Thoracic aorta (tissue), 2 donors: ENCODE results near the gene MAP7D2. TPM values are rescaled to one million over a fixed set of nuclear protein-coding genes. Genes with fewer than 3 reads are reported as not detected.
A peak's percentile ranks its signal among the peaks of the same experiment; 100 is the strongest.

Source experiments
- ATAC-seq: fragments of 150-250 bp; one replicate; pipeline ENCODE4 v1.8.0; 2017; ENCODE audit warnings: low read depth; ENCODE audit not compliant: insufficient number of reproducible peaks, low FRiP score
- DNase-seq: peaks from one replicate; pipeline ENCODE4 v3.0.0-alpha.2; 2020; ENCODE audit warnings: low spot score
- H3K27ac ChIP-seq, 2 donors: fragments of 200-600 bp; sonication (generic); 1 replicate in 1 of 2; 2 replicates in 1 of 2; pipeline ENCODE4 v1.5.1; 2016; ENCODE audit warnings: mild to moderate bottlenecking in 2 of 2, moderate library complexity in 2 of 2
- H3K27me3 ChIP-seq: fragments of 200-600 bp; sonication (generic); replicated peaks from 2 replicates; pipeline ENCODE4 v1.6.0; 2016; ENCODE audit warnings: mild to moderate bottlenecking; ENCODE audit not compliant: insufficient read depth
- H3K36me3 ChIP-seq: fragments of 200-600 bp; sonication (generic); one replicate; pipeline ENCODE4 v1.5.1; 2016
- H3K4me1 ChIP-seq, 2 donors: fragments of 200-600 bp; sonication (generic); 1 replicate in 1 of 2; 2 replicates in 1 of 2; pipeline versions ENCODE4 v1.5.1 to v1.6.0; 2016; ENCODE audit warnings: low read depth in 2 of 2, mild to moderate bottlenecking in 1 of 2; ENCODE audit not compliant: control insufficient read depth in 1 of 2
- H3K4me3 ChIP-seq: fragments of 200-600 bp; sonication (generic); 2 replicates; pipeline ENCODE4 v1.5.1; 2016; ENCODE audit warnings: mild to moderate bottlenecking
- H3K9me3 ChIP-seq: fragments of 200-600 bp; sonication (generic); 2 replicates; pipeline ENCODE4 v1.5.1; 2016
- total RNA-seq, 2 donors: library from RNA; depleted of rRNA; stranded (reverse); fragments of >200 nt; gene quantifications; one replicate each; pipeline versions ENCODE4 v1.1.0 to v1.2.3, GENCODE V29; 2016
- TF ChIP-seq, protein P1 (sequence below): fragments of 200-600 bp; sonication (generic); IDR thresholded peaks from one replicate; pipeline ENCODE4 v1.5.1; 2019; ENCODE audit warnings: antibody characterized with exemption

The MAP7D2 gene
- total RNA-seq, 2 donors from 2014 or later: 0.14 TPM; not detected in 1

DNA sequence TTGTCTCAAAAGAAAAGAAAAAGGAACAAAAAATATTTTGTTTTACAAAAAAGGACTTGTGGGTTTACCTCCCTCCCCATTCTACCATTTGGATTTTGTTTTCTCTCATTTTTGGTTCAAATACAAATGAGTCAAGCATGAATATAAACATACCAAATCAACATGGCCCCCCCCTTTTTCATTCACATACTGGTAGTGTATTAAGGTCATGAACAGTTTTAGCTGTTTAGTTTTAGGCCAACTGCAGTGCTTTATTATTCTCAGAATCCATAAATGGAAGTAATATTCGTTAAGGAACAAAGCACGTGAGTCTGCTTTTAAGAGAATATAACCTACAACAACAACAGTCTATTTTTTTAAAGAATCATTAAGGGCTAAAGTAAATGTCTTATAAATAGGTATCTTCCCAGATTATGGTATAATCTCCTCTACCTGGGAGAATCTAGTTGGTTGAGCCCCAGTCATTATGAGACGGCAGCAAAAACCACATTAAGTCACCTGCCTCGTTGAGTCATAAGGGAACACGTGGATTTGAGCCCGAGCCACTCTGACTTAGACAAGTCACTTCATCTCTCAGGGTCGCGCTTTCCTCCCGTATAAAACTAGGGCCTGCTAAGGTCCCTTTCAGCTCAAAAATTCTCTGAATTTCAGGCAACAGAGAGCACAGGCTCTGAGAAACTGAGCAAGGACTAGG lies 152.5 kb downstream of the MAP7D2 start:
- DNase-seq (no peak), ATAC-seq (no peak)
- H3K36me3 ChIP-seq: no peaks in the 10 kb centered on the region
- peak overlapping the region in 1 of 2 donors; percentile 17 for H3K27ac ChIP-seq
- H3K4me1 ChIP-seq: no peaks in the 10 kb centered on the region
- no peaks in the 10 kb centered on the region for H3K9me3 ChIP-seq
- TF ChIP-seq, protein P1, sequence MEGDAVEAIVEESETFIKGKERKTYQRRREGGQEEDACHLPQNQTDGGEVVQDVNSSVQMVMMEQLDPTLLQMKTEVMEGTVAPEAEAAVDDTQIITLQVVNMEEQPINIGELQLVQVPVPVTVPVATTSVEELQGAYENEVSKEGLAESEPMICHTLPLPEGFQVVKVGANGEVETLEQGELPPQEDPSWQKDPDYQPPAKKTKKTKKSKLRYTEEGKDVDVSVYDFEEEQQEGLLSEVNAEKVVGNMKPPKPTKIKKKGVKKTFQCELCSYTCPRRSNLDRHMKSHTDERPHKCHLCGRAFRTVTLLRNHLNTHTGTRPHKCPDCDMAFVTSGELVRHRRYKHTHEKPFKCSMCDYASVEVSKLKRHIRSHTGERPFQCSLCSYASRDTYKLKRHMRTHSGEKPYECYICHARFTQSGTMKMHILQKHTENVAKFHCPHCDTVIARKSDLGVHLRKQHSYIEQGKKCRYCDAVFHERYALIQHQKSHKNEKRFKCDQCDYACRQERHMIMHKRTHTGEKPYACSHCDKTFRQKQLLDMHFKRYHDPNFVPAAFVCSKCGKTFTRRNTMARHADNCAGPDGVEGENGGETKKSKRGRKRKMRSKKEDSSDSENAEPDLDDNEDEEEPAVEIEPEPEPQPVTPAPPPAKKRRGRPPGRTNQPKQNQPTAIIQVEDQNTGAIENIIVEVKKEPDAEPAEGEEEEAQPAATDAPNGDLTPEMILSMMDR: no peak
- no peaks in the 10 kb centered on the region for H3K27me3 ChIP-seq
- H3K4me3 ChIP-seq: no peak overlapping the region

DNA sequence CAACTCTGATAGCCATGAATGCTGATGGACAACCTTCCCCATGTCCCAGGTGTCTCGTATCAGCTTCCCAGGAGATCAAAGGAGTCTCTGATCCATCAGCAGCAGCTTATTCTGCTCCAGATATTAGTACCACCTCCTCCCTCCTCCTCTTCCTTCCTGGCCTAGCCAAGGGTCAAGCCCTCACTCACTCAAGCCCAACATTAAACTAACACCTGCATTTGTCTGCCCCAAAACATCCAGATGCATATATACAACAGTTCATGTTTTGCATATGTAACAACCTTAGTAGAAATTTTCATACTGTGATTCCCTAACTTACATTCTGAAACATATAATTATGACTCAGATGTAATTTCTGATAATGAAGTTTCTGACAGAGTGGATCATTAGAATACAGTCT lies 155.8 kb downstream of the MAP7D2 start:
- TF ChIP-seq, protein P1: no peak
- no peaks in the 10 kb centered on the region for H3K9me3 ChIP-seq
- ATAC-seq (no peak), DNase-seq (no peak)
- no peaks in the 10 kb centered on the region for H3K27me3 ChIP-seq
- H3K4me1 ChIP-seq: peaks cover 0 to 4% of the 10 kb centered on the region in 2 donors
- no peaks in the 10 kb centered on the region for H3K36me3 ChIP-seq
- no peak overlapping the region for H3K4me3 ChIP-seq
- no peak overlapping the region for H3K27ac ChIP-seq

DNA sequence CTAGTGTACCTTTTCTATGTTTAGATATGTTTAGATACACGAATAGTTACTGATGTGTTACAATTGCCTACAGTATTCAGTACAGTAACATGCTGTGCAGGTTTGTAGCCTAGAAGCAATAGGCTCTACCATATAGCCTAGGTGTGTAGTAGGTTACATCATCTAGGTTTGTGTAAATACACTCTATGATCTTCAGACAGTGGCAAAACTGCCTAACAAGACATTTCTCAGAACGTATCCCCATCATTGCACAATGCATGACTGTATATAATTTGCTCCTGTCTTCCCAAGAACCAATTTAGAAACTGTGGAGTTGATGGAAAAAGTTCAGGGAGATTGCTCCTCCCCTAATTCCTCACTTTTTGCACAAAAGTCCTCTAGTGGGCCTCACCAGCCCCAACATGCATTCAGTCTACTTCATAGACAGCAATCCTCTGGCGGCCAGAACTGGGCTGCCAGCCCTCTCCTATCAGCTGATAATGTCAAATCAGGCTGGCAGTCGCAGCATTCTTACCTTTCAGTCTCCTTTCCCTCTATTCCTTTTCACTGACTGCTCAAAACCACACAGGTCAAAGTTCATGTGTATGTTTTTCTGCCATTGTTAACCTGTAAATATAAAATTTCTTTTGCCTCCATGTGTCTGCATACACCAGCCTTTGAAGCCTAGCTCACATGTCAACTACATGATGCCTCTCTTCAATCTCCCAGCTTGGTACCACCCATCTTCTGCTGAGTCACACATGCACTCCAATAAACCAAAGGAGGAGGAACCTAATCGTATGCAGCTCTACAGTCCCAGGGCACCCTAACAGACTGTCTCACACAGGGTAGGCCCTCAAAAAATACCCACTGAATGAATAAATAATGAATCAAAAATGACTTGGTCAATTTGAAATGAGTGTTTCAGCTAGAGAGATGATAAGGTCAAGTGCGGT lies 157.9 kb downstream of the MAP7D2 start:
- no peak overlapping the region for H3K27ac ChIP-seq
- H3K4me1 ChIP-seq: peaks cover 0 to 14% of the 10 kb centered on the region in 2 donors
- ATAC-seq (no peak), DNase-seq (no peak)
- TF ChIP-seq, protein P1: no peak
- no peaks in the 10 kb centered on the region for H3K27me3 ChIP-seq
- H3K9me3 ChIP-seq: no peaks in the 10 kb centered on the region
- no peaks in the 10 kb centered on the region for H3K36me3 ChIP-seq
- no peak overlapping the region for H3K4me3 ChIP-seq

DNA sequence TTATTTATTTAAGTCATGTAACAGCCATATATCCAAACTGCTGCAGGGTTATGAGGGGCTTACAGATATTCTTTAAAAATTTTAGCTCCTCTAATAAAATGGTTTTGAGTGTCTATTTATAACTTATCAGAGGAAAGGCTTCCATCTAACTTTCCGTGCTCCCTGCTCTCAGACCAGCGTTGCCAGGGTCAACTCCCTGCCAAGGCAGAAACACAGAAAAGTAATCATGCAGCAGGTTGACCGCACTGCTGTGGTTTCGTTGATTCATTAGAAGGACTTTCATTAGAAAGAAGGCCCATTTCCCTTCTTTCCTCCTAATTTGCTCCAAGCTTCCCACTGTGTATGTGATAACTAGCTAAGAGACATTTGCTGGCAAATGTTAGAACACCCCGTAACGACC lies 159.8 kb downstream of the MAP7D2 start:
- H3K9me3 ChIP-seq: no peaks in the 10 kb centered on the region
- H3K27ac ChIP-seq: no peak overlapping the region
- DNase-seq (no peak), ATAC-seq (no peak)
- no peaks in the 10 kb centered on the region for H3K27me3 ChIP-seq
- no peak overlapping the region for H3K4me3 ChIP-seq
- peaks cover 0 to 14% of the 10 kb centered on the region in 2 donors for H3K4me1 ChIP-seq
- H3K36me3 ChIP-seq: no peaks in the 10 kb centered on the region
- TF ChIP-seq, protein P1: no peak

Other genes with a start within 250 kb of the MAP7D2 start
- 10 to 100 TPM; 25.0 to 35.0 TPM for gene SH3KBP1, start 229.3 kb downstream of the MAP7D2 start, total RNA-seq
- gene BCLAF3, start 125.8 kb downstream of the MAP7D2 start, total RNA-seq: 10 to 100 TPM in 1 of 2 donors, 1 to 10 TPM in 1; 9.5 to 10.5 TPM
- gene EIF1AX, start 24.9 kb upstream of the MAP7D2 start, total RNA-seq: 10 to 100 TPM; 18.8 to 45.4 TPM
- gene RPS6KA3, start 150.0 kb upstream of the MAP7D2 start, total RNA-seq: 10 to 100 TPM; 24.0 to 64.5 TPM